H9 (cell line): ENCODE data around the gene CENPB. TPM values are rescaled to one million over a fixed set of nuclear protein-coding genes. Genes with fewer than 3 reads are reported as not detected.

Source experiments
- DNase-seq: peaks from one replicate; pipeline ENCODE4 v3.0.0-alpha.2; 2017
- H2AFZ ChIP-seq: one replicate; pipeline ENCODE4 v1.6.1; 2013; ENCODE audit warnings: mild to moderate bottlenecking, low read length, control low read depth, moderate library complexity
- H2AK5ac ChIP-seq: 2 replicates; pipeline ENCODE4 v1.6.1; 2013; ENCODE audit warnings: low read length, control low read depth, mixed read lengths; ENCODE audit not compliant: insufficient read length
- H2BK120ac ChIP-seq: one replicate; pipeline ENCODE4 v1.6.1; 2013; ENCODE audit warnings: low read depth, mild to moderate bottlenecking, low read length, control low read depth, inconsistent platforms; ENCODE audit not compliant: poor library complexity, severe bottlenecking
- H2BK12ac ChIP-seq: 2 replicates; pipeline ENCODE4 v1.6.1; 2013; ENCODE audit warnings: low read length, control low read depth, mixed read lengths, low read depth; ENCODE audit not compliant: insufficient read length
- H2BK15ac ChIP-seq: 2 replicates; pipeline ENCODE4 v1.6.1; 2013; ENCODE audit warnings: low read depth, low read length, control low read depth
- H2BK20ac ChIP-seq: one replicate; pipeline ENCODE4 v1.6.1; 2013; ENCODE audit warnings: low read depth, mild to moderate bottlenecking, low read length, control low read depth, inconsistent platforms; ENCODE audit not compliant: poor library complexity, severe bottlenecking
- H2BK5ac ChIP-seq: 2 replicates; pipeline ENCODE4 v1.6.1; 2013; ENCODE audit warnings: low read length, control low read depth, mixed read lengths; ENCODE audit not compliant: insufficient read length
- H3K14ac ChIP-seq: 2 replicates; pipeline ENCODE4 v1.6.1; 2013; ENCODE audit warnings: low read length, control low read depth; ENCODE audit not compliant: insufficient read depth
- H3K18ac ChIP-seq: 2 replicates; pipeline ENCODE4 v1.6.1; 2013; ENCODE audit warnings: low read depth, mild to moderate bottlenecking, mixed read lengths, low read length, control low read depth; ENCODE audit not compliant: insufficient read length
- H3K23ac ChIP-seq: 2 replicates; pipeline ENCODE4 v1.6.1; 2013; ENCODE audit warnings: low read length, control low read depth, mixed read lengths, low read depth; ENCODE audit not compliant: insufficient read length
- H3K23me2 ChIP-seq: 2 replicates; pipeline ENCODE4 v1.6.1; 2013; ENCODE audit warnings: low read depth, mild to moderate bottlenecking, mixed read lengths, low read length, control low read depth; ENCODE audit not compliant: insufficient read length, poor library complexity, severe bottlenecking
- H3K27ac ChIP-seq: 2 replicates; pipeline ENCODE4 v1.5.1; 2013; ENCODE audit warnings: low read length, control low read depth, mixed read lengths, low read depth; ENCODE audit not compliant: insufficient read length
- H3K27me3 ChIP-seq: 2 replicates; pipeline ENCODE4 v1.6.1; 2013; ENCODE audit warnings: low read length, control low read depth, inconsistent platforms; ENCODE audit not compliant: insufficient read depth
- H3K4ac ChIP-seq: 2 replicates; pipeline ENCODE4 v1.6.1; 2013; ENCODE audit warnings: low read depth, mild to moderate bottlenecking, control low read depth, inconsistent platforms, low read length, moderate library complexity
- H3K4me1 ChIP-seq: 2 replicates; pipeline ENCODE4 v1.6.1; 2013; ENCODE audit warnings: low read length, control low read depth, inconsistent platforms; ENCODE audit not compliant: insufficient read depth
- H3K4me2 ChIP-seq: 2 replicates; pipeline ENCODE4 v1.6.1; 2013; ENCODE audit warnings: low read length, control low read depth, mixed read lengths; ENCODE audit not compliant: insufficient read length, insufficient read depth
- H3K56ac ChIP-seq: 2 replicates; pipeline ENCODE4 v1.6.1; 2013; ENCODE audit warnings: low read depth, mild to moderate bottlenecking, mixed read lengths, low read length, control low read depth; ENCODE audit not compliant: insufficient read length
- H3K79me1 ChIP-seq: 2 replicates; pipeline ENCODE4 v1.6.1; 2013; ENCODE audit warnings: low read depth, mild to moderate bottlenecking, moderate library complexity, low read length, control low read depth, inconsistent platforms; ENCODE audit not compliant: insufficient read depth, poor library complexity, severe bottlenecking
- H3K79me2 ChIP-seq: 2 replicates; pipeline ENCODE4 v1.6.1; 2013; ENCODE audit warnings: low read length, control low read depth, inconsistent platforms; ENCODE audit not compliant: insufficient read depth
- H3K9ac ChIP-seq: 2 replicates; pipeline ENCODE4 v1.6.1; 2013; ENCODE audit warnings: low read length, control low read depth, mixed read lengths; ENCODE audit not compliant: insufficient read length; ENCODE audit errors: extremely low read depth
- H3K9me3 ChIP-seq: one replicate; pipeline ENCODE4 v1.6.1; 2013; ENCODE audit warnings: low read depth, low read length, inconsistent platforms; ENCODE audit not compliant: control insufficient read depth
- H3T11ph ChIP-seq: one replicate; pipeline ENCODE4 v1.6.1; 2013; ENCODE audit warnings: mild to moderate bottlenecking, low read length, control low read depth, inconsistent platforms
- H4K20me1 ChIP-seq: one replicate; pipeline ENCODE4 v1.6.1; 2013; ENCODE audit not compliant: control insufficient read depth, insufficient read length, insufficient read depth
- H4K5ac ChIP-seq: 2 replicates; pipeline ENCODE4 v1.6.1; 2013; ENCODE audit warnings: low read depth, mild to moderate bottlenecking, mixed read lengths, low read length, control low read depth; ENCODE audit not compliant: insufficient read length
- H4K8ac ChIP-seq: replicated peaks from 2 replicates; pipeline ENCODE4 v1.6.1; 2013; ENCODE audit warnings: low read length, control low read depth, mixed read lengths, low read depth; ENCODE audit not compliant: insufficient read length
- H4K91ac ChIP-seq: 2 replicates; pipeline ENCODE4 v1.6.1; 2013; ENCODE audit warnings: low read depth, mild to moderate bottlenecking, moderate library complexity, mixed read lengths, low read length, control low read depth; ENCODE audit not compliant: insufficient read length
- H3K27ac Mint-ChIP-seq, 3 experiments: 2 replicates in 2 of 3; 3 replicates in 1 of 3; pipeline ENCODE4 v1.8.0; 2020 to 2021; ENCODE audit warnings: mixed read lengths in 3 of 3, mild to moderate bottlenecking in 1 of 3, moderate library complexity in 1 of 3
- H3K27me3 Mint-ChIP-seq: 2 replicates; pipeline ENCODE4 v1.8.0; 2021; ENCODE audit warnings: low read depth, mild to moderate bottlenecking, moderate library complexity, mixed read lengths
- H3K36me3 Mint-ChIP-seq, 3 experiments: 2 replicates in 2 of 3; 3 replicates in 1 of 3; pipeline ENCODE4 v1.8.0; 2020 to 2021; ENCODE audit warnings: low read depth in 3 of 3, mixed read lengths in 3 of 3; ENCODE audit not compliant: insufficient read depth in 1 of 3
- H3K4me1 Mint-ChIP-seq, 2 experiments: 2 replicates each; pipeline ENCODE4 v1.8.0; 2020; ENCODE audit warnings: mixed read lengths in 2 of 2
- H3K4me3 Mint-ChIP-seq, 2 experiments: 2 replicates in 1 of 2; 3 replicates in 1 of 2; pipeline ENCODE4 v1.8.0; 2020 to 2021; ENCODE audit warnings: mild to moderate bottlenecking in 2 of 2, mixed read lengths in 2 of 2, moderate library complexity in 1 of 2
- H3K9me3 Mint-ChIP-seq, 2 experiments: 2 replicates in 1 of 2; 3 replicates in 1 of 2; pipeline ENCODE4 v1.8.0; 2020; ENCODE audit warnings: mild to moderate bottlenecking in 2 of 2, mixed read lengths in 2 of 2, moderate library complexity in 1 of 2
- WGBS: extraction: QIAGEN DNeasy Blood & Tissue Kit; methylation state at CpG from one replicate; pipeline ENCODE4 v1.1.7; 2013; ENCODE audit warnings: missing lambda C conversion rate, low lambda C conversion rate, mixed read lengths; ENCODE audit not compliant: insufficient read length; ENCODE audit errors: extremely low coverage; 5-methylcytosine and 5-hydroxymethylcytosine counted together
- total RNA-seq: library from RNA; stranded (reverse); gene quantifications from 2 replicates; pipeline ENCODE4 v1.2.1, GENCODE V29; 2021
- TF ChIP-seq, protein P1 (sequence below): fragments of 200-600 bp; sonication (generic); conservative IDR thresholded peaks from 3 replicates; pipeline ENCODE4 v1.8.0; 2021; ENCODE audit warnings: antibody characterized with exemption, mild to moderate bottlenecking

Gene CENPB
- total RNA-seq, 1 experiment from 2014 or later: 63.1 TPM

GRCh38 chr20:3741836-3742458 lies 44.6 kb downstream of the CENPB start:
- Mint-ChIP-seq H3K9me3 (no peaks in the 10 kb centered on the region), H3K36me3 (no peaks in the 10 kb centered on the region), H3K4me1 (peaks cover 17 to 36% of the 10 kb centered on the region in 2 experiments), H3K27ac (no peak overlapping the region), H3K4me3 (no peak overlapping the region; a peak in 1 of 5 replicates), H3K27me3 (peaks cover 23% of the 10 kb centered on the region)
- H4K20me1 ChIP-seq: no peaks in the 10 kb centered on the region
- H3K23me2 ChIP-seq: peaks cover 11% of the 10 kb centered on the region
- H3K79me1 ChIP-seq: no peaks in the 10 kb centered on the region
- H3K18ac ChIP-seq: no peak overlapping the region
- no peak overlapping the region for H4K91ac ChIP-seq
- no peak overlapping the region for H2AFZ ChIP-seq
- no peak overlapping the region for H2AK5ac ChIP-seq
- no peaks in the 10 kb centered on the region for H3K27me3 ChIP-seq
- H4K5ac ChIP-seq: no peak overlapping the region
- no peak overlapping the region for H3T11ph ChIP-seq
- no peak overlapping the region for H3K27ac ChIP-seq
- WGBS: no CpG with 5 or more reads among the region's 7 CpGs
- H3K9me3 ChIP-seq: no peaks in the 10 kb centered on the region
- no peak overlapping the region for H2BK5ac ChIP-seq
- H3K79me2 ChIP-seq: no peaks in the 10 kb centered on the region
- no peak overlapping the region; the same call in 1 of the 2 replicates for H3K14ac ChIP-seq
- H3K23ac ChIP-seq: no peak overlapping the region
- peaks cover 3% of the 10 kb centered on the region; the same call in 1 of the 2 replicates for H3K4me1 ChIP-seq
- H3K4ac ChIP-seq: no peak overlapping the region
- no peak for DNase-seq
- no peak overlapping the region for H2BK120ac ChIP-seq
- no peak overlapping the region for H4K8ac ChIP-seq
- H2BK15ac ChIP-seq: no peak overlapping the region
- no peak overlapping the region for H3K9ac ChIP-seq
- TF ChIP-seq, protein P1, sequence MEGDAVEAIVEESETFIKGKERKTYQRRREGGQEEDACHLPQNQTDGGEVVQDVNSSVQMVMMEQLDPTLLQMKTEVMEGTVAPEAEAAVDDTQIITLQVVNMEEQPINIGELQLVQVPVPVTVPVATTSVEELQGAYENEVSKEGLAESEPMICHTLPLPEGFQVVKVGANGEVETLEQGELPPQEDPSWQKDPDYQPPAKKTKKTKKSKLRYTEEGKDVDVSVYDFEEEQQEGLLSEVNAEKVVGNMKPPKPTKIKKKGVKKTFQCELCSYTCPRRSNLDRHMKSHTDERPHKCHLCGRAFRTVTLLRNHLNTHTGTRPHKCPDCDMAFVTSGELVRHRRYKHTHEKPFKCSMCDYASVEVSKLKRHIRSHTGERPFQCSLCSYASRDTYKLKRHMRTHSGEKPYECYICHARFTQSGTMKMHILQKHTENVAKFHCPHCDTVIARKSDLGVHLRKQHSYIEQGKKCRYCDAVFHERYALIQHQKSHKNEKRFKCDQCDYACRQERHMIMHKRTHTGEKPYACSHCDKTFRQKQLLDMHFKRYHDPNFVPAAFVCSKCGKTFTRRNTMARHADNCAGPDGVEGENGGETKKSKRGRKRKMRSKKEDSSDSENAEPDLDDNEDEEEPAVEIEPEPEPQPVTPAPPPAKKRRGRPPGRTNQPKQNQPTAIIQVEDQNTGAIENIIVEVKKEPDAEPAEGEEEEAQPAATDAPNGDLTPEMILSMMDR: no peak
- no peak overlapping the region for H3K4me2 ChIP-seq
- H3K56ac ChIP-seq: no peak overlapping the region
- H2BK12ac ChIP-seq: no peak overlapping the region
- H2BK20ac ChIP-seq: no peak overlapping the region
